Neuron (in vitro differentiated cells): ENCODE measurements around the gene DGCR6L.
"Not testable (repeated sequence)": the region's sequence is repeated elsewhere in the genome, so short reads cannot be mapped to it uniquely, and the experiment has no call there.

Source experiments
- H2AFZ ChIP-seq: one replicate; pipeline ENCODE4 v1.6.1; 2013; ENCODE audit warnings: low read depth, mild to moderate bottlenecking, inconsistent platforms, low read length, moderate library complexity
- H3K27me3 ChIP-seq: one replicate; pipeline ENCODE4 v1.6.1; 2013; ENCODE audit warnings: low read length; ENCODE audit not compliant: insufficient read depth
- H3K36me3 ChIP-seq: one replicate; pipeline ENCODE4 v1.6.1; 2013; ENCODE audit warnings: low read length; ENCODE audit not compliant: insufficient read depth
- H3K4me1 ChIP-seq: one replicate; pipeline ENCODE4 v1.6.1; 2013; ENCODE audit warnings: low read length; ENCODE audit not compliant: insufficient read depth
- H3K4me3 ChIP-seq: 2 replicates; pipeline ENCODE4 v1.5.1; 2013; ENCODE audit warnings: mild to moderate bottlenecking, low read length, moderate library complexity
- H3K9me3 ChIP-seq: one replicate; pipeline ENCODE4 v1.6.1; 2013; ENCODE audit warnings: low read length

DGCR6L gene

GRCh38 chr22:20310180-20310579 lies 9.7 kb downstream of the DGCR6L start:
- H2AFZ ChIP-seq, H3K9me3 ChIP-seq, H3K4me1 ChIP-seq, H3K36me3 ChIP-seq, H3K27me3 ChIP-seq, H3K4me3 ChIP-seq: not testable (repeated sequence)

DNA sequence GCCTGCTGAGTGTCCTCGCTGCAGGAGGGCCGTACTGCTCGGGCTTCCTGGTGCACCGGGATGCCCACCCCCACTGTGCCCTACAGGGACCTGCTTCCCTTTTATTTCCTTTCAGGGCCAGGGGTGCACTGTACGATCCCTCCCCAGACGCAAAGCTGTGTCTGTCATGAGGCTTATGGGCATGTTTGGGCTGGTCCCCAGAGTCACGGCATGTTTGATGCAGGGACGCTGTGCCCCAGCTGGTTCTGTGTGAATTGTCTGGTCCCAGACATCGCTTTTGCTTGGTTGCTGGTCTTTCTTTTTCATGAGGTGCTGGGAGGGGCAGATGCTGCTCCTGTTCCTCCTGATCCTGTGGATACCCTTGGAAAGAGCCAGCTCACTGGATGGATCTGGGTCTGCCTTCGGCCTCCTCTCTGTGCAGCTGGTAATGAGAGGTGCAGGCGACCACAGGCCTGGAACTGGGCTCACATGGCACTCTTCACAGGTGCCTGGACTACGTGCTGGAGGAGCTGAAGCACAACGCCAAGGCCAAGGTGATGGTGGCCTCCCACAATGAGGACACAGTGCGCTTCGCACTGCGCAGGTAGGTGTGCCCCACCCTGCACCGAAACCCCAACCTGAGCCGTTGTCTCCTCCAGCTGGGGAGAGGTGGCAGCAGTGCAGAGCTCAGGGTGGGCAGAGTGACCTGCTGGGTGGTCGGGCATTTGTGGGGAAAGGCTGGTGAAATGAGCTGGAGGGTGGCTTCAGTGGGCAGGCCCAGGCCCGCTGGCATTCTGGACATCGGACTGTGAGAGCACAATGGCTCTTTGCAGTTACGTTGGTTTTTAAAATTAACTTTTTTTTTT lies 10.8 kb downstream of the DGCR6L start:
- H3K27me3 ChIP-seq, H3K36me3 ChIP-seq, H3K9me3 ChIP-seq, H3K4me3 ChIP-seq, H3K4me1 ChIP-seq, H2AFZ ChIP-seq: not testable (repeated sequence)

- H3K36me3 ChIP-seq, H3K9me3 ChIP-seq, H3K27me3 ChIP-seq, H3K4me1 ChIP-seq, H3K4me3 ChIP-seq, H2AFZ ChIP-seq: not testable (repeated sequence)
Measured at GRCh38 chr22:20307448-20308447, 12.1 kb downstream of the DGCR6L start.

DNA sequence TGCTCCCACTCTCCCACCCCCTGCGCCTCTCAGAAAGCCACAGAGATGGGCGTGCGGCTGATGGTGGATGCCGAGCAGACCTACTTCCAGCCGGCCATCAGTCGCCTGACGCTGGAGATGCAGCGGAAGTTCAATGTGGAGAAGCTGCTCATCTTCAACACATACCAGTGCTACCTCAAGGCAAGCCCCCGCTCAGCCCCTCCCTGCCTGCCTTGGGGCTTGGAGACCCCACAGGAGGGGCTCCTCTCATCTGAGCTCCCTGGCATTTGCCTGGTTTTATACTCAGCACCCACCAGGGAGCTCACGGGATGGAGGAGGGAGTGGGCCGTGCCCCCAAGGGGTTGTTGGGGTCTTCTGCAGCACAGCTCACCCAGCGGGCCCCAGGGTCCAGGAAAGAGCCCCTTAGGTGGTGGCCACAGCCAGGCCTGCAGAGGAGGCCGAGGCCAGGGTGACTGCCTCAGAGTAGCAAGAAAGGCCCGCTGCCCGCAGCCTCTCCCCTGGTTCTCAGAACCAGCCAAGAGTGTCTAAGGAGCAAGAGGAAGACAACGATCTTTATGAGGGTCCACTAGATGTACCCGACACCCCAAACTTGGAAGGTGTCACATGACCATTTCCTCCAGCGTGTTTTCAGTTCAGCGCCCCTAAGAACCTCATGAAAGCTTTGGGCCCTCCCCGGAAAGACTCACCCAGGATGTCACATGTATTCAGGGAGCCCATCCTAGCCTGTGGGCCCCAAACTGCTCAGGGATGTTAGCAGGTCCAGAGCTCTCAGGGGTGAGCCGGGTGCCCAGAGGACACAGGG lies 13.0 kb downstream of the DGCR6L start:
- not testable (repeated sequence) for H3K4me3 ChIP-seq

GRCh38 chr22:20305894-20306645 lies 13.8 kb downstream of the DGCR6L start:
- Histone ChIP-seq H3K9me3 (no peaks in the 10 kb centered on the region), H3K4me1 (no peaks in the 10 kb centered on the region), H3K36me3 (no peaks in the 10 kb centered on the region), H3K27me3 (peaks cover 8% of the 10 kb centered on the region), H3K4me3 (no peak overlapping the region), H2AFZ (no peak overlapping the region)

More for the DNA sequence above, 13.0 kb downstream of the DGCR6L start:
- not testable (repeated sequence) for H3K9me3 ChIP-seq, H3K36me3 ChIP-seq, H3K27me3 ChIP-seq, H2AFZ ChIP-seq, H3K4me1 ChIP-seq

- not testable (repeated sequence) for H3K36me3 ChIP-seq, H3K4me3 ChIP-seq, H2AFZ ChIP-seq, H3K9me3 ChIP-seq, H3K4me1 ChIP-seq
- peaks cover 14% of the 10 kb centered on the region for H3K27me3 ChIP-seq
Measured at GRCh38 chr22:20305230-20305893, 14.5 kb downstream of the DGCR6L start.

- Histone ChIP-seq H3K36me3 (no peaks in the 10 kb centered on the region), H3K27me3 (peaks cover 20% of the 10 kb centered on the region), H3K4me3 (no peak overlapping the region), H2AFZ (no peak overlapping the region), H3K4me1 (peaks cover 6% of the 10 kb centered on the region), H3K9me3 (no peaks in the 10 kb centered on the region)
Measured at GRCh38 chr22:20304646-20305045, 15.2 kb downstream of the DGCR6L start.

DNA sequence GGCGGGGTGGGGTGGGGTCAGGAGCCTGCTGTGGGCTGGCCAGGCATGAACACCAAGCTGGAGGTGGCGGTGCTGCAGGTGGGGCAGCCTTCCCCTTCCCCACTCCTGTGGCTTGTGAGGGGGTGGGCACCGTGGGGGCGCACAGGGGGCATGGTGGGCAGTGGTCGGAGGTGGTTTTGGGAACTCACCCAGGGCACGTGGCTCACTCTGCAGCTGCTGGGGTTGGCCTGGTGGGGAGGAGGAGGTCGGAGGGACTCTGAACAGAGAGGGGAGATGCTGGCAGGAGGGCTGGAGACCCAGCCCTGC lies 16.7 kb downstream of the DGCR6L start:
- H2AFZ ChIP-seq, H3K9me3 ChIP-seq, H3K4me3 ChIP-seq, H3K4me1 ChIP-seq, H3K36me3 ChIP-seq: not testable (repeated sequence)
- peaks cover 31% of the 10 kb centered on the region for H3K27me3 ChIP-seq

DNA sequence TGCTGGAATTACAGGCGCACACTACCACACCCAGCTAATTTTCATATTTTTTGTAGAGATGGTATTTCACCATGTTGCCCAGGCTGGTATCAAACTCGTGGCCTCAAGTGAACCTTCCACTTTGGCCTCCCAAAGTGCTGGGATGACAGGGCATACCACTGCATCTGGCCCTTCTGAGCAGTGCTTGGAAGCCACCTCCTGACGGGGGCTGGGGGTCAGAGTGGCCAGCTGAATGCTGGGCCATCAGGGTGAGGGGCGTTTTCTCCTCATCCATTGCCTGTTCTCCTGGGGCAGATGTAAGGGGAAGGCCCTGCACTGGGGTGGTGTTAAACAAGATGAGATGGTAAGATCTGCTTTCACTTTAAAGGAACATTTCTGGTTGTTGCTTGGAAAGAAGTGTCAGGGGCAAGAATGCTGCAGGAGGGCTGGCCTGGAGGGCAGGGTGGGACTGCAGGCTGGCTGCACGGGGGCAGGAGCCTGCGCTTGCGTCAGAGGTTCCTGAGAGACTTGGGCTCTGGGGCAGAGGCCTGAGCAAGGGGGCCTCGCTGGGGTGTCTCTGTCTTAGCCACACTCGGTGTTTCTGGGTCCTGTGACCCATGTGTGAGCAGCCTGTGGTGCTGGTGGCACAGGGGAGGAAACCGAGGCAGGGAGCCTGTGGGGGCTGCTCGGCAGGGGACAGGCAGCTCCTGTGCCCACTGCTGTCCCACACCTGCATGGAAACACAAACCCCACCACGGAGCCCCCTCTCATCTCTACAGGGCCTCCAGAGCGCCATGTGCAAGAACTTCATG lies 17.2 kb downstream of the DGCR6L start:
- H3K27me3 ChIP-seq = peaks cover 36% of the 10 kb centered on the region
- H3K9me3 ChIP-seq = no peaks in the 10 kb centered on the region
- no peak overlapping the region for H2AFZ ChIP-seq
- H3K4me1 ChIP-seq = peaks cover 7% of the 10 kb centered on the region
- no peak overlapping the region for H3K4me3 ChIP-seq
- H3K36me3 ChIP-seq = no peaks in the 10 kb centered on the region

GRCh38 chr22:20299746-20300136 lies 20.1 kb downstream of the DGCR6L start:
- Histone ChIP-seq H3K4me1 (peaks cover 7% of the 10 kb centered on the region), H3K27me3 (peaks cover 61% of the 10 kb centered on the region), H3K4me3 (peak overlapping the region; percentile 40), H3K36me3 (no peaks in the 10 kb centered on the region), H3K9me3 (no peaks in the 10 kb centered on the region), H2AFZ (no peak overlapping the region)

DNA sequence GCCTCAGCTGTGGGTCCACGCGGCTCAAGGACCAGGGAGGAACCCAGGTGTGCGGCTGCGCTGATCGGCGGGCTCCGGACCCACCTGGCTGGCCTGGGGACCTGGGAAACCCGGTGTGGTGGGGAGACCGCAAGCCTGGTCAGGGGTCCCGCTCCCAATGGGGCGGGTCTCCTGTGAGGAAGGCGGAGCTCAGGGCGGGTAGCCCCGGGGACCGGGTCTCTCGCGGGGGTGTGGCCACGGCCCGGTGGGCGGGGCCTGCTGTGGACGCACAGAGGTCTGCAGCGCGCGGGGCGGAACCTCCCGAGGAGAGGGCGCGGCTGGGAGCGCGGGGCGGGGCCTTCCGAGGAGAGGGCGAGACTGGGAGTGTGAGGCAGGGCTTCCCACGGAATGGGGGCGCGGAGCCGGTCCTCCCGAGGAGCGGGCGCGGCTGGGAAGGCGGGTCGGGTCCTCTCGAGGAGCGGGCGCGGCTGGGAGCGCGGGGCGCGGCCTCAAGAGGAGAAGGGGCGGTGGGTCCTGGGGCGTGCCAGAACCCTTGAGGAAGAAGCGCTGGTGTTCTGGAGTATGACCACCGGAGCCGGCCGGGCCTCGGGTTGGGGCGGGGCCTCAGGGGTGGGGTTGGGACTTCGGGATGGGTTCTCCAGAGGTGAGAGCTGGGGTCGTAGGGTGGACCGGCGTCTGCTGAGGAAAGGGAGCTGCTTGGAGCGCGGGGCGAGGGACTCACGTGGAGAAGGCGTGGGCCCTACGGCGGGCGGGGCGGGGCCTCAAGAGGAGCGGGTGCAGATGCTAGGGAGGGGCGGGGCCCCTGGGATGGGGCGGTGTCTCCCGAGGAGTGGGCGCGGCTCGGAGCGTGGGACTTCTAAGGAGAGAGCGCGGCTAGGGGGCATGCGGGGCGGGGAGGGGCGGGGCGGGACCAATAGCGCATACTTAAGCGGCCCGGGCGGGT lies 20.8 kb downstream of the DGCR6L start:
- no peak overlapping the region for H2AFZ ChIP-seq
- H3K9me3 ChIP-seq = no peaks in the 10 kb centered on the region
- peaks cover 7% of the 10 kb centered on the region for H3K4me1 ChIP-seq
- H3K4me3 ChIP-seq = peak overlapping the region; percentile 40
- H3K27me3 ChIP-seq = peaks cover 61% of the 10 kb centered on the region
- H3K36me3 ChIP-seq = no peaks in the 10 kb centered on the region
